ENCODE results near the gene NPSR1.

NPSR1 gene

DNA sequence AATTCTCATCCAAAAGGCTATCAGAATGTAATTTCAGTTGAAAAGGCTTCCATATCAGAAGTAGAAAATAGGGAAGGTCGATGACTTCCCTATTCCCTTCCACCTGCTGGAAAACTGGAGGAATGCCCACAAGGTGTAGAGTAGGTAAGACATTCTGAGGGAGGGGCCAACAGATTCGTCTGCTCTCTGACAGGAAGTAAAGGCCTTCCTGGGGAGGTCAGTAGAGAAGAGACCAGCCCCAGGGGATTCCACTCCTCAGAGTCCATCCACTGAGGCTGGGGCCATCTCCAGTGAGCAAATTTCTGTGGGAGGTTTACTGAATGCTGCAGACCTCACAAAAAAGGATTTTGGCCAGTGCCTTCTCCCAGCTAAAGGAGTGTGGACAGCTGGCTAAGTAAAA is 19.5 kb downstream of the NPSR1 start:
- H4K91ac ChIP-seq (ENCODE audit: low read length), result no peak overlapping the region
- no peak overlapping the region for H3K9ac ChIP-seq (ENCODE audit: low read length)
- no peaks in the 10 kb centered on the region for H3K79me1 ChIP-seq (replicated peaks; ENCODE audit: low read length, poor library complexity, severe bottlenecking)
- H3K4ac ChIP-seq (ENCODE audit: low read depth in 1 of 2, low read length in 2 of 2), result no peak overlapping the region
- H2BK120ac ChIP-seq (ENCODE audit: low read depth, low read length), result no peak overlapping the region
- H3K4me2 ChIP-seq (ENCODE audit: low read length, poor library complexity, severe bottlenecking), result no peak overlapping the region
- H3K27me3 ChIP-seq (ENCODE audit: control insufficient read depth in 1 of 2, insufficient read depth in 1 of 2, low read length in 2 of 2), result peaks cover 0 to 4% of the 10 kb centered on the region in 2 experiments
- H2AK5ac ChIP-seq (ENCODE audit: low read length, severe bottlenecking), result no peak overlapping the region
- no peak overlapping the region for H2BK5ac ChIP-seq (ENCODE audit: low read depth, low read length, poor library complexity, severe bottlenecking)
- H3K27ac ChIP-seq (ENCODE audit: low read length, poor library complexity, severe bottlenecking), result no peak overlapping the region
- no peak overlapping the region for H2BK12ac ChIP-seq (ENCODE audit: low read length in 2 of 2)
- H2AFZ ChIP-seq (ENCODE audit: low read depth, low read length), result no peak overlapping the region
- no peak overlapping the region for H3K14ac ChIP-seq (ENCODE audit: low read length in 2 of 2)
- H3K18ac ChIP-seq (ENCODE audit: low read depth in 1 of 2, low read length in 2 of 2), result no peak overlapping the region
- 46% methylated on average over 2 of the region's 2 CpGs for WGBS
- DNase-seq, result no peak
- no peaks in the 10 kb centered on the region for H3K9me3 ChIP-seq (ENCODE audit: control insufficient read depth, low read length)
- H4K8ac ChIP-seq (ENCODE audit: low read length), result no peak overlapping the region
- H3K23ac ChIP-seq (ENCODE audit: low read length in 2 of 2), result no peak overlapping the region
- no peak overlapping the region for H3K4me3 ChIP-seq (ENCODE audit: insufficient read depth in 1 of 2, low read depth in 1 of 2, low read length in 2 of 2)
- H2BK15ac ChIP-seq (ENCODE audit: low read depth, poor library complexity, severe bottlenecking), result no peak overlapping the region
- no peaks in the 10 kb centered on the region for H3K4me1 ChIP-seq (ENCODE audit: control insufficient read depth, insufficient read depth, low read depth, low read length)
- no peaks in the 10 kb centered on the region for H3K36me3 ChIP-seq (ENCODE audit: control insufficient read depth in 1 of 2, insufficient read depth in 2 of 2, low read depth in 1 of 2, low read length in 2 of 2)

DNA sequence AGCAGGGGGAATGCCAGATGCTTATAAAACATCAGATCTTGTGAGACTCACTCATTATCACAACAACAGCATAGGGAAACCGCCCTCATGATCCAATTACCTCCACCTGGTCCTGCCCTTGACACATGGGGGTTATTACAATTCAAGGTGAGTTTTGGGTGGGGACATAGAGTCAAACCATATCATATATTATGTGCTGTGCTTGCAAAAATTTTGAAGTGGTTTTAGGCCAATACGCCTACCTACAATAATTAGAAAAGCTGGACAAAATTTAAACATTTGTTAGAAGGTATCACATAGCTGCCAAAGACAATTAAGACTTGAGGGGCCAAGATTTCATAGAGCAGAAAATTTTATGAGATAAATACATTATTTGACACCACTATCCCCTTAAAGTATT is 29.5 kb downstream of the NPSR1 start:
- H3K9ac ChIP-seq (ENCODE audit: low read length), result no peak overlapping the region
- no peak overlapping the region for H3K4me2 ChIP-seq (ENCODE audit: low read length, poor library complexity, severe bottlenecking)
- H3K23ac ChIP-seq (ENCODE audit: low read length in 2 of 2), result no peak overlapping the region
- no peaks in the 10 kb centered on the region for H3K4me1 ChIP-seq (ENCODE audit: control insufficient read depth, insufficient read depth, low read depth, low read length)
- no peak overlapping the region for H2AK5ac ChIP-seq (ENCODE audit: low read length, severe bottlenecking)
- no peak overlapping the region for H2BK120ac ChIP-seq (ENCODE audit: low read depth, low read length)
- no peak overlapping the region for H3K27ac ChIP-seq (ENCODE audit: low read length, poor library complexity, severe bottlenecking)
- no peak overlapping the region for H3K14ac ChIP-seq (ENCODE audit: low read length in 2 of 2)
- WGBS, result no CpG with 5 or more reads among the region's 2 CpGs
- no peak overlapping the region for H2BK15ac ChIP-seq (ENCODE audit: low read depth, poor library complexity, severe bottlenecking)
- H2BK5ac ChIP-seq (ENCODE audit: low read depth, low read length, poor library complexity, severe bottlenecking), result no peak overlapping the region
- H2BK12ac ChIP-seq (ENCODE audit: low read length in 2 of 2), result no peak overlapping the region
- no peak overlapping the region for H3K4ac ChIP-seq (ENCODE audit: low read depth in 1 of 2, low read length in 2 of 2)
- H3K27me3 ChIP-seq (ENCODE audit: control insufficient read depth in 1 of 2, insufficient read depth in 1 of 2, low read length in 2 of 2), result no peaks in the 10 kb centered on the region
- H4K8ac ChIP-seq (ENCODE audit: low read length), result no peak overlapping the region
- no peak for DNase-seq
- H3K9me3 ChIP-seq (ENCODE audit: control insufficient read depth, low read length), result no peaks in the 10 kb centered on the region
- no peaks in the 10 kb centered on the region for H3K36me3 ChIP-seq (ENCODE audit: control insufficient read depth in 1 of 2, insufficient read depth in 2 of 2, low read depth in 1 of 2, low read length in 2 of 2)
- no peak overlapping the region for H3K4me3 ChIP-seq (ENCODE audit: insufficient read depth in 1 of 2, low read depth in 1 of 2, low read length in 2 of 2)
- no peaks in the 10 kb centered on the region for H3K79me1 ChIP-seq (replicated peaks; ENCODE audit: low read length, poor library complexity, severe bottlenecking)
- H4K91ac ChIP-seq (ENCODE audit: low read length), result no peak overlapping the region
- H3K18ac ChIP-seq (ENCODE audit: low read depth in 1 of 2, low read length in 2 of 2), result no peak overlapping the region
- no peak overlapping the region for H2AFZ ChIP-seq (ENCODE audit: low read depth, low read length)

DNA sequence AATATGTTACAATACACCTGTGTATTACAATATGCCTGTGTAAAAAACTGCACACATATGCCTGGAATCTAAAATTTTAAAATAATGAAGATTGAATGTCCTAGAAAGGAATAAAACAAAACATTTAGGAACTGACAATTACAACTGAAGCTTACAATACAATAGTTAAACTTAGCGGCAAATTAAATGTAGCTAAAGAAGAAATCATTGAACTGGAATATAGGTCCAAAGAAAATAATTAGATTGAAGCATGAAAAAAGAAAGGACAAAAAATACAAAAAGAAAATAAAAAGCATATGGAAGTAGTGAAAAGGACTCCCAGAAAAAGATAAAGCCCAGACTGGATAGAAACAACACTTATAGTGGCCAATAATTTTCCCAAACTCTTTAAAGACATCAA is 38.4 kb downstream of the NPSR1 start:
- no peak overlapping the region for H3K4ac ChIP-seq (ENCODE audit: low read depth in 1 of 2, low read length in 2 of 2)
- H3K27ac ChIP-seq (ENCODE audit: low read length, poor library complexity, severe bottlenecking), result no peak overlapping the region
- H2BK12ac ChIP-seq (ENCODE audit: low read length in 2 of 2), result no peak overlapping the region
- H3K79me1 ChIP-seq (replicated peaks; ENCODE audit: low read length, poor library complexity, severe bottlenecking), result no peaks in the 10 kb centered on the region
- no peak overlapping the region for H2BK15ac ChIP-seq (ENCODE audit: low read depth, poor library complexity, severe bottlenecking)
- H3K36me3 ChIP-seq (ENCODE audit: control insufficient read depth in 1 of 2, insufficient read depth in 2 of 2, low read depth in 1 of 2, low read length in 2 of 2), result no peaks in the 10 kb centered on the region
- H2AK5ac ChIP-seq (ENCODE audit: low read length, severe bottlenecking), result no peak overlapping the region
- no peak overlapping the region for H3K18ac ChIP-seq (ENCODE audit: low read depth in 1 of 2, low read length in 2 of 2)
- no peak overlapping the region for H3K14ac ChIP-seq (ENCODE audit: low read length in 2 of 2)
- H2BK120ac ChIP-seq (ENCODE audit: low read depth, low read length), result no peak overlapping the region
- no peak overlapping the region for H2AFZ ChIP-seq (ENCODE audit: low read depth, low read length)
- H4K91ac ChIP-seq (ENCODE audit: low read length), result no peak overlapping the region
- no peak overlapping the region for H4K8ac ChIP-seq (ENCODE audit: low read length)
- H3K23ac ChIP-seq (ENCODE audit: low read length in 2 of 2), result no peak overlapping the region
- no peak overlapping the region for H3K9ac ChIP-seq (ENCODE audit: low read length)
- no peak overlapping the region for H2BK5ac ChIP-seq (ENCODE audit: low read depth, low read length, poor library complexity, severe bottlenecking)
- no peaks in the 10 kb centered on the region for H3K4me1 ChIP-seq (ENCODE audit: control insufficient read depth, insufficient read depth, low read depth, low read length)
- H3K4me2 ChIP-seq (ENCODE audit: low read length, poor library complexity, severe bottlenecking), result no peak overlapping the region
- peaks cover 20% of the 10 kb centered on the region for H3K9me3 ChIP-seq (ENCODE audit: control insufficient read depth, low read length)
- no peak for DNase-seq
- H3K4me3 ChIP-seq (ENCODE audit: insufficient read depth in 1 of 2, low read depth in 1 of 2, low read length in 2 of 2), result no peak overlapping the region
- H3K27me3 ChIP-seq (ENCODE audit: control insufficient read depth in 1 of 2, insufficient read depth in 1 of 2, low read length in 2 of 2), result no peaks in the 10 kb centered on the region
- no CpG with 5 or more reads among the region's 1 CpG for WGBS

DNA sequence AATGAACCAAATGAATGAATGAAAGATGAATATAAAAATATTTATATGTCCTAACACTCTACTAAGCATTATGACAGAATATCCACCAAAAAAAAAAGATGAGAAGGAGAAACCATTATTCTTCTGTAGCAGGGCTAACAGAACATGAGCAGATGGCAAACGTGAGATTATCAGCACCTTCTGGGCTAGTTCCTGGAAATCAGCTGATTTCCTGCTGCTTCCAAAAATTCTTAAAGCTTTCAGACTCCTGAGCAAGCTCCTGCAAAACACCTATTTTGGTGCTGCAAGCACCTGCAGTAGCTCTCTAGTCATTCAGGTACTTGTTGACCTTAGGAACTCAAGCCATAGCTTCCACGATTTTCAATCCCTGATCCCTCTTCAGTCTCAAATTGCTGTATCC is 51.8 kb downstream of the NPSR1 start:
- Histone ChIP-seq H3K79me1 (replicated peaks; ENCODE audit: low read length, poor library complexity, severe bottlenecking) (no peaks in the 10 kb centered on the region), H2AK5ac (ENCODE audit: low read length, severe bottlenecking) (no peak overlapping the region), H2BK15ac (ENCODE audit: low read depth, poor library complexity, severe bottlenecking) (no peak overlapping the region), H3K23ac (ENCODE audit: low read length in 2 of 2) (no peak overlapping the region), H3K27ac (ENCODE audit: low read length, poor library complexity, severe bottlenecking) (no peak overlapping the region), H3K9ac (ENCODE audit: low read length) (no peak overlapping the region), H3K14ac (ENCODE audit: low read length in 2 of 2) (no peak overlapping the region), H2BK5ac (ENCODE audit: low read depth, low read length, poor library complexity, severe bottlenecking) (no peak overlapping the region), H3K36me3 (ENCODE audit: control insufficient read depth in 1 of 2, insufficient read depth in 2 of 2, low read depth in 1 of 2, low read length in 2 of 2) (no peaks in the 10 kb centered on the region), H4K91ac (ENCODE audit: low read length) (no peak overlapping the region), H3K27me3 (ENCODE audit: control insufficient read depth in 1 of 2, insufficient read depth in 1 of 2, low read length in 2 of 2) (peaks cover 0 to 4% of the 10 kb centered on the region in 2 experiments), H2BK120ac (ENCODE audit: low read depth, low read length) (no peak overlapping the region), H4K8ac (ENCODE audit: low read length) (no peak overlapping the region), H3K4me3 (ENCODE audit: insufficient read depth in 1 of 2, low read depth in 1 of 2, low read length in 2 of 2) (no peak overlapping the region), H2AFZ (ENCODE audit: low read depth, low read length) (no peak overlapping the region), H3K4me1 (ENCODE audit: control insufficient read depth, insufficient read depth, low read depth, low read length) (no peaks in the 10 kb centered on the region), H3K9me3 (ENCODE audit: control insufficient read depth, low read length) (no peaks in the 10 kb centered on the region), H2BK12ac (ENCODE audit: low read length in 2 of 2) (no peak overlapping the region), H3K18ac (ENCODE audit: low read depth in 1 of 2, low read length in 2 of 2) (no peak overlapping the region), H3K4me2 (ENCODE audit: low read length, poor library complexity, severe bottlenecking) (no peak overlapping the region), H3K4ac (ENCODE audit: low read depth in 1 of 2, low read length in 2 of 2) (no peak overlapping the region)
- WGBS, result 79% methylated on average over 1 of the region's 2 CpGs
- DNase-seq, result no peak
